HG03575 (cell line): ENCODE data around the gene SEL1L2.
A peak's percentile ranks its signal among the peaks of the same experiment; 100 is the strongest.

Experiments used
- ATAC-seq: cut with Tn5 transposase; IDR thresholded peaks from one replicate; pipeline ENCODE4 v1.9.1; 2021; ENCODE audit not compliant: unreplicated experiment, insufficient number of reproducible peaks, low FRiP score; ENCODE audit errors: extremely low read depth

SEL1L2 gene

GRCh38 chr20:13839421-13840092, 150.9 kb downstream of the SEL1L2 start:
- ATAC-seq: no peak

- no peak for ATAC-seq
Measured at GRCh38 chr20:13838664-13839063, 151.8 kb downstream of the SEL1L2 start.

GRCh38 chr20:13831476-13831875, 158.9 kb downstream of the SEL1L2 start:
- ATAC-seq: no peak

- ATAC-seq: no peak
Measured at GRCh38 chr20:13825465-13825864, 164.9 kb downstream of the SEL1L2 start.

GRCh38 chr20:13824459-13824858, 166.0 kb downstream of the SEL1L2 start:
- no peak for ATAC-seq

- no peak for ATAC-seq
Measured at GRCh38 chr20:13822459-13822858, 168.0 kb downstream of the SEL1L2 start.

GRCh38 chr20:13821876-13822275, 168.5 kb downstream of the SEL1L2 start:
- no peak for ATAC-seq

GRCh38 chr20:13819885-13820645, 170.3 kb downstream of the SEL1L2 start:
- ATAC-seq: peak; percentile 70

GRCh38 chr20:13817342-13817741, 173.1 kb downstream of the SEL1L2 start:
- ATAC-seq: no peak

GRCh38 chr20:13816757-13817156, 173.7 kb downstream of the SEL1L2 start:
- no peak for ATAC-seq

GRCh38 chr20:13814672-13815071, 175.7 kb downstream of the SEL1L2 start:
- ATAC-seq: no peak

- ATAC-seq: no peak
Measured at GRCh38 chr20:13813910-13814309, 176.5 kb downstream of the SEL1L2 start.

- no peak for ATAC-seq
Measured at GRCh38 chr20:13810446-13810845, 180.0 kb downstream of the SEL1L2 start.

- ATAC-seq: no peak
Measured at GRCh38 chr20:13809855-13810254, 180.6 kb downstream of the SEL1L2 start.

GRCh38 chr20:13809373-13809772, 181.0 kb downstream of the SEL1L2 start:
- no peak for ATAC-seq

- no peak for ATAC-seq
Measured at GRCh38 chr20:13800728-13801134, 189.7 kb downstream of the SEL1L2 start.

- ATAC-seq: no peak
Measured at GRCh38 chr20:13799974-13800373, 190.4 kb downstream of the SEL1L2 start.
